CD14-positive monocyte (primary cell): ENCODE results near the gene MAB21L4. TPM values are rescaled to one million over a fixed set of nuclear protein-coding genes. Genes with fewer than 3 reads are reported as not detected.

Source experiments
- DNase-seq, 3 donors: peaks; one replicate each; pipeline ENCODE4 v3.0.0-alpha.2; 2011 to 2022
- H2AFZ ChIP-seq: 2 replicates; pipeline ENCODE4 v1.6.0; 2012; ENCODE audit warnings: mild to moderate bottlenecking, low read depth, low read length, inconsistent platforms; ENCODE audit not compliant: insufficient read depth, poor library complexity, severe bottlenecking
- H3K27ac ChIP-seq, 2 donors: 1 replicate in 1 of 2; 2 replicates in 1 of 2; pipeline ENCODE4 v1.5.1; 2012 to 2013; ENCODE audit warnings: low read length in 2 of 2, control low read depth in 1 of 2, inconsistent platforms in 1 of 2, low read depth in 1 of 2, mild to moderate bottlenecking in 1 of 2
- H3K27me3 ChIP-seq, 2 donors: one replicate each; pipeline versions ENCODE4 v1.6.0 to v1.6.1; 2011 to 2013; ENCODE audit warnings: low read length in 2 of 2; ENCODE audit not compliant: control insufficient read depth in 2 of 2, insufficient read depth in 2 of 2
- H3K36me3 ChIP-seq, 2 donors: replicated peaks in 1 of 2; 1 replicate in 1 of 2; 2 replicates in 1 of 2; pipeline versions ENCODE4 v1.5.1 to v1.6.1; 2012 to 2013; ENCODE audit warnings: low read length in 2 of 2, control low read depth in 1 of 2, inconsistent platforms in 1 of 2, mild to moderate bottlenecking in 1 of 2; ENCODE audit not compliant: insufficient read depth in 2 of 2, control insufficient read depth in 1 of 2
- H3K4me1 ChIP-seq, 2 donors: 1 replicate in 1 of 2; 2 replicates in 1 of 2; pipeline versions ENCODE4 v1.5.1 to v1.6.1; 2012 to 2013; ENCODE audit warnings: low read length in 2 of 2, control low read depth in 1 of 2, inconsistent platforms in 1 of 2, mild to moderate bottlenecking in 1 of 2, moderate library complexity in 1 of 2; ENCODE audit not compliant: insufficient read depth in 2 of 2, control insufficient read depth in 1 of 2
- H3K4me2 ChIP-seq: replicated peaks from 2 replicates; pipeline ENCODE3; 2012; ENCODE audit warnings: low read length, moderate library complexity, mild to moderate bottlenecking; ENCODE audit not compliant: poor library complexity, severe bottlenecking; ENCODE audit errors: extremely low read depth
- H3K4me3 ChIP-seq, 3 experiments: fragments of 200-600 bp in 1 of 3; sonication (generic) in 1 of 3; replicated peaks in 1 of 3; 1 replicate in 2 of 3; 2 replicates in 1 of 3; pipeline ENCODE4 v1.5.1; 2011 to 2013; ENCODE audit warnings: low read length in 3 of 3, mild to moderate bottlenecking in 3 of 3, control low read depth in 2 of 3, low read depth in 2 of 3, inconsistent platforms in 1 of 3, moderate library complexity in 1 of 3
- H3K79me2 ChIP-seq: 2 replicates; pipeline ENCODE4 v1.6.0; 2012; ENCODE audit warnings: mild to moderate bottlenecking, control low read depth, inconsistent platforms, low read length, moderate library complexity; ENCODE audit not compliant: insufficient read depth
- H3K9ac ChIP-seq: 2 replicates; pipeline ENCODE4 v1.6.0; 2017; ENCODE audit warnings: low read length, mild to moderate bottlenecking; ENCODE audit not compliant: insufficient read depth, poor library complexity, severe bottlenecking
- H3K9me3 ChIP-seq, 2 donors: replicated peaks in 1 of 2; 1 replicate in 1 of 2; 2 replicates in 1 of 2; pipeline versions ENCODE4 v1.5.1 to v1.6.1; 2012 to 2013; ENCODE audit warnings: low read length in 2 of 2, control low read depth in 1 of 2; ENCODE audit not compliant: control insufficient read depth in 1 of 2, insufficient read depth in 1 of 2
- H4K20me1 ChIP-seq: 2 replicates; pipeline ENCODE4 v1.6.0; 2012; ENCODE audit warnings: mild to moderate bottlenecking, low read length, control low read depth, moderate library complexity; ENCODE audit not compliant: insufficient read depth
- H3K27ac Mint-ChIP-seq, 7 donors: one replicate each; pipeline ENCODE4 v1.8.0; 2020; ENCODE audit warnings: mild to moderate bottlenecking in 7 of 7, mixed read lengths in 7 of 7, moderate library complexity in 6 of 7, inconsistent platforms in 2 of 7
- H3K27me3 Mint-ChIP-seq, 3 donors: one replicate each; pipeline ENCODE4 v1.8.0; 2021 to 2022; ENCODE audit warnings: low read depth in 3 of 3, mild to moderate bottlenecking in 3 of 3, mixed read lengths in 3 of 3, moderate library complexity in 3 of 3, inconsistent platforms in 1 of 3
- H3K36me3 Mint-ChIP-seq, 2 donors: one replicate each; pipeline ENCODE4 v1.8.0; 2020; ENCODE audit warnings: mixed read lengths in 2 of 2, inconsistent platforms in 1 of 2, mild to moderate bottlenecking in 1 of 2
- H3K4me1 Mint-ChIP-seq: one replicate; pipeline ENCODE4 v1.8.0; 2020; ENCODE audit warnings: mild to moderate bottlenecking, mixed read lengths
- H3K4me3 Mint-ChIP-seq, 2 donors: one replicate each; pipeline ENCODE4 v1.8.0; 2020; ENCODE audit warnings: mild to moderate bottlenecking in 2 of 2, mixed read lengths in 2 of 2, moderate library complexity in 1 of 2
- H3K9me3 Mint-ChIP-seq, 7 donors: one replicate each; pipeline ENCODE4 v1.8.0; 2020 to 2022; ENCODE audit warnings: mixed read lengths in 7 of 7, mild to moderate bottlenecking in 6 of 7, moderate library complexity in 6 of 7, inconsistent platforms in 2 of 7
- WGBS: methylation state at CpG from one replicate; pipeline ENCODE4 v1.1.5; 2013; ENCODE audit warnings: missing lambda C conversion rate; ENCODE audit not compliant: insufficient coverage; 5-methylcytosine and 5-hydroxymethylcytosine counted together
- intact Hi-C, 2 donors: fragments of 100-400 bp; cut with micrococcal nuclease; formaldehyde crosslinking; loops; one replicate each; pipeline versions ENCODE4 v1.15.0 to v1.15.1; 2023
- polyA plus RNA-seq, 3 donors: library from polyadenylated mRNA; depleted of rRNA in 1 of 3; unstranded in 2 of 3; stranded (reverse) in 1 of 3; fragments of 300-500 nt in 2 of 3; fragments of >200 nt in 1 of 3; fragmentation: Illumina TruSeq in 2 of 3; gene quantifications; 1 replicate in 2 of 3; 2 replicates in 1 of 3; pipeline ENCODE4 v1.2.3, GENCODE V29; 2012 to 2021
- TF ChIP-seq, protein P1 (sequence below): fragments of 200-600 bp; IDR thresholded peaks from one replicate; pipeline ENCODE4 v1.8.0; 2022; ENCODE audit warnings: antibody characterized with exemption, mild to moderate bottlenecking

The MAB21L4 gene
- polyA plus RNA-seq, 3 donors = not detected

DNA sequence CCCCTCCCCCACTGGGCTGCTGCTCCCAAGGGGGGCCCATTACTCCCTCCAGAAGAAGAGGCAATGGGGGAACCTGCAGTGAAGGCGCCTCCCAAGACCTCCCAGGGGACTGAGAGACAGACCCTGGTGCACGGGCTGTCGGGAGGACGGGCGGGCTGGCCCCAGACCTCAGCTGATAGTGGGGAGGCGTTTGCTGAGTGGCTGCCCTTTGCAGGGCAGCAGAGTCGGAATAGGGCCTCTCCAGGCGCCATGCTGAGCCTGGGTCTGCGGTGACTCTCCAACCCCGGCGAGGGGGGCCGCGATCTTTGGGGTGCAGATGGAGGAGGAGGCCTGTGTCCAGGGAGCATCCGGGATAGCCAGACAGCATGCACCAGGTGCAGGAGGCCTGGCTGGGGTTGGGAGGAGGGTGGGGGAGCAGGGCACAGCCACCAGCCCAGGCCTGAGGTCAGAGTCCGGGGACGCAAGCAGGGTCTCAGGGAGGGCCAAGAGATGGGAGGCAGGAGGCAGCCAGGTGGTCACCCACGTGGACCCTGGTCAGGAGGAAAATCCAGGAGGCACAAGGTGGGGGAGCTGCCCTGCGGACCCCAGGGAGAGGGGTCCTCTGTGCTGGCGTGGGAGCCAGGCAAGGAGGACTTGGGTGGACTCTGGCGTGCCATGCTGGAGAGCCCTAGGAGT, 21.2 kb upstream of the MAB21L4 start:
- Histone ChIP-seq H3K36me3 (no peaks in the 10 kb centered on the region), H3K79me2 (no peaks in the 10 kb centered on the region), H3K4me1 (no peaks in the 10 kb centered on the region), H3K4me2 (no peak overlapping the region), H3K4me3 (no peak overlapping the region), H3K9ac (no peak overlapping the region), H3K27me3 (peaks cover 0 to 19% of the 10 kb centered on the region in 2 donors), H4K20me1 (no peaks in the 10 kb centered on the region), H3K27ac (no peak overlapping the region), H2AFZ (no peak overlapping the region), H3K9me3 (no peaks in the 10 kb centered on the region)
- H3K27me3 Mint-ChIP-seq = peaks cover 12 to 28% (median 16%) of the 10 kb centered on the region in 3 donors
- TF ChIP-seq, protein P1, sequence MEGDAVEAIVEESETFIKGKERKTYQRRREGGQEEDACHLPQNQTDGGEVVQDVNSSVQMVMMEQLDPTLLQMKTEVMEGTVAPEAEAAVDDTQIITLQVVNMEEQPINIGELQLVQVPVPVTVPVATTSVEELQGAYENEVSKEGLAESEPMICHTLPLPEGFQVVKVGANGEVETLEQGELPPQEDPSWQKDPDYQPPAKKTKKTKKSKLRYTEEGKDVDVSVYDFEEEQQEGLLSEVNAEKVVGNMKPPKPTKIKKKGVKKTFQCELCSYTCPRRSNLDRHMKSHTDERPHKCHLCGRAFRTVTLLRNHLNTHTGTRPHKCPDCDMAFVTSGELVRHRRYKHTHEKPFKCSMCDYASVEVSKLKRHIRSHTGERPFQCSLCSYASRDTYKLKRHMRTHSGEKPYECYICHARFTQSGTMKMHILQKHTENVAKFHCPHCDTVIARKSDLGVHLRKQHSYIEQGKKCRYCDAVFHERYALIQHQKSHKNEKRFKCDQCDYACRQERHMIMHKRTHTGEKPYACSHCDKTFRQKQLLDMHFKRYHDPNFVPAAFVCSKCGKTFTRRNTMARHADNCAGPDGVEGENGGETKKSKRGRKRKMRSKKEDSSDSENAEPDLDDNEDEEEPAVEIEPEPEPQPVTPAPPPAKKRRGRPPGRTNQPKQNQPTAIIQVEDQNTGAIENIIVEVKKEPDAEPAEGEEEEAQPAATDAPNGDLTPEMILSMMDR = no peak
- WGBS = 97% methylated on average over 20 of the region's 20 CpGs
- H3K4me1 Mint-ChIP-seq = no peaks in the 10 kb centered on the region
- no peak overlapping the region for H3K4me3 Mint-ChIP-seq
- H3K9me3 Mint-ChIP-seq = no peaks in the 10 kb centered on the region
- intact Hi-C loops = no loop called here
- no peaks in the 10 kb centered on the region for H3K36me3 Mint-ChIP-seq
- no peak for DNase-seq
- no peak overlapping the region for H3K27ac Mint-ChIP-seq

DNA sequence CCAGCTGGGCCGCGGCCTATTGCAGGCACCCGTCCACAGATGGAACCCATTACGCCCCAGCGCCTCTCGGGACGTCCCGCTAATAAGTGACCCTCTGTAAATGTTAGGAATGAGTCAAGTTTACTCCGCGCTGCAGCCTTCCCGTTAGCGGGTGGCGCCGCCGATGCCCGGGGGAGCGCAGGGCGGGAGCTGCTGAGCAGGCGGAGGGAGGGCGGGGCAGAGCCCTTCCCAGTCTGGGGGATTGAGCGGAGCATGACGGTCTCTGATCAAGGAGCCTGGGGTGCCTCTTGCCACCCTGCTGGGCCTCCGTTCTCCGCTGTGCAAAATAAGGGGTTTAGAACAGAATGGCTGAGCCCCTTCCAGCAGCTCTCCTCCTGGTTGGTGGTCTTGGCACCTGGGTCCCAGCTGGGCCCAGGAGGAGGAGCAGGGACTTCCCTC, 20.6 kb upstream of the MAB21L4 start:
- H3K36me3 ChIP-seq = no peaks in the 10 kb centered on the region
- H3K4me1 ChIP-seq = no peaks in the 10 kb centered on the region
- no peak overlapping the region for H3K27ac Mint-ChIP-seq
- no peaks in the 10 kb centered on the region for H3K79me2 ChIP-seq
- H3K27me3 ChIP-seq = peaks cover 0 to 19% of the 10 kb centered on the region in 2 donors
- H2AFZ ChIP-seq = no peak overlapping the region
- no peaks in the 10 kb centered on the region for H3K36me3 Mint-ChIP-seq
- H3K4me3 Mint-ChIP-seq = no peak overlapping the region
- TF ChIP-seq, protein P1 = no peak
- no peak overlapping the region for H3K27ac ChIP-seq
- no peaks in the 10 kb centered on the region for H3K9me3 ChIP-seq
- H3K4me3 ChIP-seq = no peak overlapping the region
- H4K20me1 ChIP-seq = no peaks in the 10 kb centered on the region
- H3K4me2 ChIP-seq = no peak overlapping the region
- H3K9me3 Mint-ChIP-seq = no peaks in the 10 kb centered on the region
- no peak for DNase-seq
- WGBS = 2% methylated on average over 18 of the region's 24 CpGs
- no peak overlapping the region for H3K9ac ChIP-seq
- intact Hi-C loops = no loop called here
- H3K4me1 Mint-ChIP-seq = no peaks in the 10 kb centered on the region
- H3K27me3 Mint-ChIP-seq = peaks cover 14 to 29% (median 18%) of the 10 kb centered on the region in 3 donors
